Liver (tissue), 9 donors: Measurements from ENCODE around the gene ADCY2. TPM values are rescaled to one million over a fixed set of nuclear protein-coding genes. Genes with fewer than 3 reads are reported as not detected.

Source experiments
- DNase-seq: peaks from one replicate; pipeline ENCODE4 v3.0.0-alpha.2; 2017; ENCODE audit warnings: low spot score
- H3K27ac ChIP-seq, 2 donors: one replicate each; pipeline ENCODE4 v1.7.0; 2013; ENCODE audit warnings: inconsistent platforms in 2 of 2, low read length in 2 of 2, control low read depth in 1 of 2, low read depth in 1 of 2, mild to moderate bottlenecking in 1 of 2
- H3K27me3 ChIP-seq, 4 donors: one replicate each; pipeline versions ENCODE4 v1.6.1 to v1.7.0; 2013; ENCODE audit warnings: low read length in 3 of 4, inconsistent platforms in 1 of 4, mild to moderate bottlenecking in 1 of 4, moderate library complexity in 1 of 4; ENCODE audit not compliant: control insufficient read depth in 4 of 4, insufficient read depth in 4 of 4
- H3K36me3 ChIP-seq, 4 donors: one replicate each; pipeline versions ENCODE4 v1.6.1 to v1.7.0; 2013; ENCODE audit warnings: low read length in 3 of 4, mild to moderate bottlenecking in 3 of 4, low read depth in 1 of 4, moderate library complexity in 1 of 4; ENCODE audit not compliant: control insufficient read depth in 4 of 4, insufficient read depth in 3 of 4
- H3K4me1 ChIP-seq, 4 donors: one replicate each; pipeline versions ENCODE4 v1.6.1 to v1.7.0; 2013; ENCODE audit warnings: low read length in 3 of 4, mild to moderate bottlenecking in 3 of 4, moderate library complexity in 1 of 4; ENCODE audit not compliant: control insufficient read depth in 4 of 4, insufficient read depth in 4 of 4
- H3K4me3 ChIP-seq, 3 donors: one replicate each; pipeline versions ENCODE4 v1.6.1 to v1.7.0; 2013; ENCODE audit warnings: low read length in 3 of 3, control low read depth in 1 of 3, low read depth in 1 of 3, mild to moderate bottlenecking in 1 of 3
- H3K9ac ChIP-seq, 2 donors: one replicate each; pipeline ENCODE4 v1.7.0; 2013; ENCODE audit warnings: low read length in 2 of 2, mild to moderate bottlenecking in 2 of 2, moderate library complexity in 2 of 2, control low read depth in 1 of 2, low read depth in 1 of 2
- H3K9me3 ChIP-seq, 4 donors: one replicate each; pipeline versions ENCODE4 v1.6.1 to v1.7.0; 2013; ENCODE audit warnings: low read length in 3 of 4; ENCODE audit not compliant: control insufficient read depth in 4 of 4
- CTCF ChIP-seq: fragments of 150-350 bp; IDR thresholded peaks from 2 replicates; pipeline ENCODE4 v1.5.1; 2017; ENCODE audit warnings: improper control_type of control experiment, low read depth, low read length; ENCODE audit not compliant: missing input control
- EGR1 ChIP-seq, 2 donors: IDR thresholded peaks; 2 replicates each; pipeline ENCODE4 v1.6.1; 2016 to 2018; ENCODE audit warnings: antibody characterized with exemption in 2 of 2, low read depth in 2 of 2
- FOXA1 ChIP-seq: IDR thresholded peaks from 2 replicates; pipeline ENCODE4 v1.6.1; 2016; ENCODE audit warnings: antibody characterized with exemption
- RAD21 ChIP-seq, 2 donors: IDR thresholded peaks; 2 replicates each; pipeline ENCODE4 v1.6.1; 2016; ENCODE audit warnings: antibody characterized with exemption in 2 of 2, mild to moderate bottlenecking in 2 of 2
- REST ChIP-seq: IDR thresholded peaks from 2 replicates; pipeline ENCODE4 v1.6.1; 2016; ENCODE audit warnings: antibody characterized with exemption, mild to moderate bottlenecking
- SP1 ChIP-seq: IDR thresholded peaks from 2 replicates; pipeline ENCODE4 v1.6.1; 2018; ENCODE audit warnings: antibody characterized with exemption, mild to moderate bottlenecking
- YY1 ChIP-seq: IDR thresholded peaks from 2 replicates; pipeline ENCODE4 v1.6.1; 2016; ENCODE audit warnings: antibody characterized with exemption, mild to moderate bottlenecking
- ZBTB33 ChIP-seq: IDR thresholded peaks from 2 replicates; pipeline ENCODE4 v1.6.1; 2016; ENCODE audit warnings: antibody characterized with exemption
- polyA plus RNA-seq, 2 donors: library from polyadenylated mRNA; stranded (reverse) in 1 of 2; unstranded in 1 of 2; fragments of 200-250 nt in 1 of 2; fragments of >200 nt in 1 of 2; fragmentation: Nextera tagmentation in 1 of 2; extraction: Ambion mirVana in 1 of 2; gene quantifications; one replicate each; pipeline versions ENCODE4 v1.2.1 to v1.2.3, GENCODE V29; 2013 to 2015
- total RNA-seq, 2 donors: library from RNA; depleted of rRNA; stranded (reverse); fragments of >200 nt; gene quantifications; one replicate each; pipeline ENCODE4 v1.2.3, GENCODE V29; 2014
- TF ChIP-seq, protein P1 (sequence below): IDR thresholded peaks from 2 replicates; pipeline ENCODE4 v1.6.1; 2016; ENCODE audit warnings: antibody characterized with exemption
- donor health status: healthy.
- donor health status: healthy.
- donor health status: healthy.
- donor health status: healthy.
- donor health status: healthy.

ADCY2 gene
- total and polyA plus RNA-seq, 4 donors: not detected

DNA sequence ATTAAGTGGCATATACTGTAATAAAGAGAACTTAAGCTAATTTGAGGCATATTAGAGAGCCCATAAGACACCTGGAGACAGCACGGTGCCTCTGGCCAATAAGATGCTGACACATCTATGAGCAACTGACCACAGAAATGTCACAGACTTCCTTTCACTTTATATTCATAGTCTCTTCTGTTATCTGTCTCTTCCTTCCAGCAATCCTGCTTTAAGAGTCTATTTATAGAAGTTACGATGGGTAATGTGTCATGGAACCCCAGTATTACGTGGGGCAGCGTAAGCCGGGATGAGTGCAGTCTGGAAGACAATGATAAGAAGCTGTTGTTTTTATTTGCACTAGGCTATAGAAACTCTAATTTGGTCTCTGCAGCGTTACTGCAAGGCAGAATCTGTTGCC lies 318.2 kb downstream of the ADCY2 start (continued):
- no peak for TF ChIP-seq REST
- no peak for TF ChIP-seq SP1

- Histone ChIP-seq H3K4me1 (no peaks in the 10 kb centered on the region), H3K36me3 (no peaks in the 10 kb centered on the region)
Measured at GRCh38 chr5:7714697-7715096, 318.8 kb downstream of the ADCY2 start.

More at GRCh38 chr5:7714697-7715096, 318.8 kb downstream of the ADCY2 start:
- Histone ChIP-seq H3K9ac (no peak overlapping the region), H3K4me3 (no peak overlapping the region), H3K27me3 (no peaks in the 10 kb centered on the region), H3K9me3 (no peaks in the 10 kb centered on the region), H3K27ac (no peak overlapping the region)
- no peak for DNase-seq
- no peak for TF ChIP-seq SP1
- no peak for TF ChIP-seq CTCF
- no peak for TF ChIP-seq RAD21 (IDR thresholded peaks at IDR 0.05)
- no peak for TF ChIP-seq EGR1 (IDR thresholded peaks at IDR 0.05; ENCODE audit: low read depth in 2 of 2)
- TF ChIP-seq, protein P1, sequence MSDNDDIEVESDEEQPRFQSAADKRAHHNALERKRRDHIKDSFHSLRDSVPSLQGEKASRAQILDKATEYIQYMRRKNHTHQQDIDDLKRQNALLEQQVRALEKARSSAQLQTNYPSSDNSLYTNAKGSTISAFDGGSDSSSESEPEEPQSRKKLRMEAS: no peak
- no peak for TF ChIP-seq ZBTB33
- no peak for TF ChIP-seq FOXA1
- TF ChIP-seq YY1: no peak
